Testis (tissue), 2 donors: Measurements from ENCODE around the gene MLXIP.

Source experiments
- POLR2A ChIP-seq: fragments of 450-650 bp; IDR thresholded peaks from one replicate; pipeline ENCODE4 v1.6.1; 2017; ENCODE audit warnings: antibody characterized with exemption, mild to moderate bottlenecking, moderate library complexity
- TF ChIP-seq, protein P1 (sequence below), 3 experiments: fragments of 450-650 bp in 2 of 3; fragments of 200-600 bp in 1 of 3; sonication (generic) in 1 of 3; IDR thresholded peaks; one replicate each; pipeline ENCODE4 v1.5.1; 2016 to 2019; ENCODE audit warnings: antibody characterized with exemption in 3 of 3, mild to moderate bottlenecking in 2 of 3, moderate library complexity in 1 of 3

DNA sequence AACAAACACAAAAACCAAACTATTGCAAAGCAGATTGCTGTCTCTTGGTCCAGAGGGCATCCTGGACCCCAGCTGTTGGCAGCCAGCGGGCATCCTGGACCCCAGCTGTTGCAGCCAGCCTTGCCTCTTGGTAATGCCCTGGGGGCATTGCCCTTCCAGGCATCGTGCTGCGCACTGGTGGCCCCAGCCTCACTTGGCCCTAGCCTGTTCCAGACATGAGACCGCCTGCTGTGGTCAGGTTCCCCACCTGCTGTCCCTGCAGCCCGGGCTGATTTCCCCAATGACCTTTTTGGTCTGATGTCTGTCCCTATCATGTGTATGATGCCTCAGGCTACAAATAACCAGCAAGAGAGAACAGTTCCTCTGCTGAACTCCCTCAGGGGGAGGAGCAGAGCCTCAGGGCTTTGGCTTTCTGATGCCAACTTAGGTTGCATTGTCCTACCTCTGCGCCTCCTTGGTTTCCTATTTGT is 20.8 kb downstream of the MLXIP start:
- TF ChIP-seq, protein P1, sequence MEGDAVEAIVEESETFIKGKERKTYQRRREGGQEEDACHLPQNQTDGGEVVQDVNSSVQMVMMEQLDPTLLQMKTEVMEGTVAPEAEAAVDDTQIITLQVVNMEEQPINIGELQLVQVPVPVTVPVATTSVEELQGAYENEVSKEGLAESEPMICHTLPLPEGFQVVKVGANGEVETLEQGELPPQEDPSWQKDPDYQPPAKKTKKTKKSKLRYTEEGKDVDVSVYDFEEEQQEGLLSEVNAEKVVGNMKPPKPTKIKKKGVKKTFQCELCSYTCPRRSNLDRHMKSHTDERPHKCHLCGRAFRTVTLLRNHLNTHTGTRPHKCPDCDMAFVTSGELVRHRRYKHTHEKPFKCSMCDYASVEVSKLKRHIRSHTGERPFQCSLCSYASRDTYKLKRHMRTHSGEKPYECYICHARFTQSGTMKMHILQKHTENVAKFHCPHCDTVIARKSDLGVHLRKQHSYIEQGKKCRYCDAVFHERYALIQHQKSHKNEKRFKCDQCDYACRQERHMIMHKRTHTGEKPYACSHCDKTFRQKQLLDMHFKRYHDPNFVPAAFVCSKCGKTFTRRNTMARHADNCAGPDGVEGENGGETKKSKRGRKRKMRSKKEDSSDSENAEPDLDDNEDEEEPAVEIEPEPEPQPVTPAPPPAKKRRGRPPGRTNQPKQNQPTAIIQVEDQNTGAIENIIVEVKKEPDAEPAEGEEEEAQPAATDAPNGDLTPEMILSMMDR (IDR thresholded peaks at IDR 0.05) = no peak
- no peak for TF ChIP-seq POLR2A
